ENCODE measurements around the gene DPP7.

DPP7 gene

GRCh38 chr9:137114613-137115393, at the start of gene DPP7:
TSS of gene DPP7 (minus strand) at chr9:137114733. CDS start at chr9:137114713, 20 bp downstream.
- peak; percentile 92 for DNase-seq (ENCODE audit: low spot score)

DNA sequence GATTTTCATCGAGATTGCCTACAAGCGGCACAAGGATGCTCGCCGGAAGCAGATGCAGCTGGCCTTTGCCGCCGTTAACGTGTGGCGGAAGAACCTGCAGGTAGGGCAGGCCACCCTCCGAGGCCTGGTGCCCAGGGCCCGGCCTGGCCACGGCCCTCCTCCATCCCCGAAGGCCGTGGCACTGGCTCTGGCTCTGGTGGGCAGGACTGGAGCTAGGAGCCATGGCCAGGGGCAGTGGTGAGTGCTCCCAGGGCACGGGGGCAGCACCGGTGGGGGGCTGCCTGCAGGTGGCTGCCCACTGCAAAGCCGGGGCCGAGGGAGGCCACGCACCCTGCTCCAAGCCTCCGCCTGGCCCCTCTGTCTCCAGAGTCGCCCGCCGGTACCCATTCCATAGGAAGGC, 49.3 kb upstream of the DPP7 start:
- no peak for DNase-seq (ENCODE audit: low spot score)

DNA sequence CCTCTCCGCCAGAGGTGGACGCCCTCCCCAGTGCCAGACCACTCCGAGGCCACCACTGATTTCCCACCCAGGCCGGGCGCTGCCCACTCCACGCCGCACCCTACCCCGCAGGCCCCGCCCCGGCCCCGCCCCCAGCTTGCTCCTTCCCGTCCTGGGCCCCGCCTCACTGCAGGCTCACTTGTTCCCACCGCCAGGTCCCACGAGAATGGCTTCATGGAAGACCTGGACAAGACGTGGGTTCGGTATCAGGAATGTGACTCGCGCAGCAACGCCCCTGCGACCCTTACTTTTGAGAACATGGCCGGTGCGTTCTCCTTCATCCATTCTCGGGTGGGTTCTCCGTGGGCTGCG, 48.8 kb upstream of the DPP7 start:
- no peak for DNase-seq (ENCODE audit: low spot score)

- DNase-seq (ENCODE audit: low spot score), result no peak
Measured at GRCh38 chr9:137162505-137163364, 48.2 kb upstream of the DPP7 start.

DNA sequence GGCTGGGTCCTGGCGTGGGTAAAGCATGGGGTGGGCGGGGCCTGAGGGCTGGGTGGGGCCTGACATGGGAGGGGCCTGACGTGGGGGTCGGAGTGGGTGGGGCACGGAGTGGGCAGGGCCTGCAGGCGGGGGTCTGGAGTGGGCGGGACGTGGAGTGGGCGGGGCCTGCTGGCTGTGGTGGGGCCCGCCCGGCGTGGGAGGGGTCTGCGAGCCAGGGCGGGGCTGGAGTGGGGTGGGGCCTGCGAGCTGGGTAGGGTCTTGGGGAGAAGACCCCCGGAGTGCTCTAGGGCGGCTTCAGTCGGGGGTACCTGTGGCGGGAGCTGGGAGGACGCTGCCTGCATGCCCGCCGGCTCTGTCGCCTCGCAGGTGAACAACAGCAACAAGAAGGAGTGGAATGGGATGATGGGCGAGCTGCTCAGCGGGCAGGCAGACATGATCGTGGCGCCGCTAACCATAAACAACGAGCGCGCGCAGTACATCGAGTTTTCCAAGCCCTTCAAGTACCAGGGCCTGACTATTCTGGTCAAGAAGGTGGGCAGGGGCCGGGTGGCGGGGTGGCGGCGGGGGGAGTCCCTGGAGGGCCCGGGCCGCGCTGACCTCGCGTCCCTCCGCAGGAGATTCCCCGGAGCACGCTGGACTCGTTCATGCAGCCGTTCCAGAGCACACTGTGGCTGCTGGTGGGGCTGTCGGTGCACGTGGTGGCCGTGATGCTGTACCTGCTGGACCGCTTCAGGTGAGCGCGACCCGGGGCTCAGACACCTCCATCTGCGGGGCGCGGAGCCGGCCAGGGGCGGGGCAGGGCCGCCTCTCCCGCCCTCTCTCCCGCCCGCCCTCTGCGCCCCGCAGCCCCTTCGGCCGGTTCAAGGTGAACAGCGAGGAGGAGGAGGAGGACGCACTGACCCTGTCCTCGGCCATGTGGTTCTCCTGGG, 47.3 kb upstream of the DPP7 start:
- no peak for DNase-seq (ENCODE audit: low spot score)

DNA sequence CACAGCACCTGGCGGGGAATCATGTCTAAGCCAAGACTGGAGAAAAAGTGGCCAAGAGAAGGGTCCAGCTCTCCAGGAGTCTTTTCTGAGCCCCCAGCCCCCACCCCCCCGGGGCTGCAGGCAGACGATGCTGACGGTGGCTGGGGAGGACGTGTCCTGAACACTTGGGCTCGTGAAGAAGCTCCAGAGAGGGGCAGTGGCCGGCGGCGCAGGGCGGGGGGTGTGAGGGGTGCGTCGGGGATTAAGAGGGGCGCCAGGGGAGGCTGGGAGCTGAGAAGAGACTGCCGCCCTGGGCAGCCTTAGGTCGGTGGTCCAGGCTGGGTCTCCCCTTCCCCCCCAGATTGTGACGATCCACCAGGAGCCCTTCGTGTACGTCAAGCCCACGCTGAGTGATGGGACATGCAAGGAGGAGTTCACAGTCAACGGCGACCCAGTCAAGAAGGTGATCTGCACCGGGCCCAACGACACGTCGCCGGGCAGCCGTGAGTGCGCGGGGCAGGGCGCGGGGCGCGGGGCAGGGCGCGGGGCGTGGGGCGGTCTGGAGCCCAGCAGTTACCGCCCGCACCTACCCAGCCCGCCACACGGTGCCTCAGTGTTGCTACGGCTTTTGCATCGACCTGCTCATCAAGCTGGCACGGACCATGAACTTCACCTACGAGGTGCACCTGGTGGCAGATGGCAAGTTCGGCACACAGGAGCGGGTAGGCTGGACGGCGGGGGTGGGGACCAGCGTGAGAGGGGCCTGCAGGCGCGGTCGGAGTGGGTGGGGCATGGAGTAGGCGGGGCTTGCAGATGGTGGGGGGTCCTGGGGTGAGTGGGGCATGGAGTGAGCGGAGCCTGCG, 46.4 kb upstream of the DPP7 start:
- DNase-seq (ENCODE audit: low spot score), result no peak

GRCh38 chr9:137160054-137160425, 45.5 kb upstream of the DPP7 start:
- DNase-seq (ENCODE audit: low spot score), result no peak

GRCh38 chr9:137159105-137160053, 44.8 kb upstream of the DPP7 start:
- DNase-seq (ENCODE audit: low spot score), result no peak

GRCh38 chr9:137158625-137159024, 44.1 kb upstream of the DPP7 start:
- DNase-seq (ENCODE audit: low spot score), result no peak

GRCh38 chr9:137157618-137158415, 43.3 kb upstream of the DPP7 start:
- no peak for DNase-seq (ENCODE audit: low spot score)

DNA sequence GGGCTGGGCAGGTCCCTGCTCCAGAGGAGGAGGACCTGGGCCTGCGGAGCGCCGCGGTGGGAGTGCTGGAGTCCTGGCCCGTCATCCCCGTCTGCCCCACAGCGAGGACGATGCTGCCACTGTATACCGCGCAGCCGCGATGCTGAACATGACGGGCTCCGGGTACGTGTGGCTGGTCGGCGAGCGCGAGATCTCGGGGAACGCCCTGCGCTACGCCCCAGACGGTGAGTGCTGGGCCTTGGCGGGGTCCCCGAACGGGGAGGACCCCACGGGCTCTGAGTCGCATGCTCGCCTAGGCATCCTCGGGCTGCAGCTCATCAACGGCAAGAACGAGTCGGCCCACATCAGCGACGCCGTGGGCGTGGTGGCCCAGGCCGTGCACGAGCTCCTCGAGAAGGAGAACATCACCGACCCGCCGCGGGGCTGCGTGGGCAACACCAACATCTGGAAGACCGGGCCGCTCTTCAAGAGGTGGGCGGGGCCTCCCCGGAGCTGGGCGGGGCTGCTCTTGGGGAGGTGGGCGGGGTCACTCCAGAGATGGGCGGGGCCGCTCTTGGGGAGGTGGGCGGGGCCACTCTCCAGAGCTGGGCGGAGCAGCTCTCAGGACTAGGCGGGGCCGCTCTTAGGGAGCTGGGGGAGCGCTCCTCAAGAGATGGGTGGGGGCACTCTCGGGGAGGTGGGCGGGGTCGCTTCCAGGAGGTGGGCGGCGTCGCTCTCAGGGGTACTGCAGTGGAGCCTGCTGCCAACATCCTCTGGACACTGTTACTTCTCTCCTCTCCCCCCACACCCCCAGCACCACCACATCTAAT, 42.2 kb upstream of the DPP7 start:
- DNase-seq (ENCODE audit: low spot score), result peak; percentile 74

GRCh38 chr9:137152844-137153405, 38.4 kb upstream of the DPP7 start:
- DNase-seq (ENCODE audit: low spot score), result no peak

DNA sequence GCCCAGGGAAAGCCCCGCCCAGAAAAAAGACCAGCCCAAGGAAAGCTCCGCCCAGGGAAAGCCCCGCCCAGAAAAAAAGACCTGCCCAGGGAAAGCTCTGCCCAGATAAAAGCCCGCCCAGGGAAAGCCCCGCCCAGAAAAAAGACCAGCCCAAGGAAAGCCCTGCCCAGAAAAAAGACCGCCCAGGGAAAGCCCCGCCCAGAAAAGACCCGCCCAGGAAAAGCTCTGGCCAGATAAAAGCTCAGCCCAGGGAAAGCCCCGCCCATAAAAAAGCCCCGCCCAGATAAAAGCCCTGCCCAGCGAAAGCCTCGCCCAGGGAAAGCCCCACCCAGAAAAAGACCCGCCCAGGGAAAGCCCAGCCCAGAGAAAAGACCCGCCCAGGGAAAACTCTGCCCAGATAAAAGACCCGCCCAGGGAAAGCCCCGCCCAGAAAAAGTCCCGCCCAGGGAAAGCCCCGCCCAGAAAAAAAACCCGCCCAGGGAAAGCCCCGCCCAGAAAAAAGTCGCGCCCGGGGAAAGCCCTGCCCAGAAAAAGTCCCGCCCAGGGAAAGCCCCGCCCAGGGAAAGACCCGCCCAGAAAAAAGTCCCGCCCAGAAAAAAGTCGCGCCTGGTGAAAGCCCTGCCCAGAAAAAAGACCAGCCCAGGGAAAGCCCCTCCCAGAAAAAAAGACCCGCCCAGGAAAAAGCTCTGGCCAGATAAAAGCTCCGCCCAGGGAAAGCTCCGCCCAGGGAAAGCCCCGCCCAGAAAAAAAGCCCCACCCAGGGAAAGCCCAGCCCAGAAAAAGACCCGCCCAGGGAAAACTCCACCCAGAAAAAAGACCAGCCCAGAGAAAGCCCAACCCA, 36.3 kb upstream of the DPP7 start:
- peak; percentile 82 for DNase-seq (ENCODE audit: low spot score)

DNA sequence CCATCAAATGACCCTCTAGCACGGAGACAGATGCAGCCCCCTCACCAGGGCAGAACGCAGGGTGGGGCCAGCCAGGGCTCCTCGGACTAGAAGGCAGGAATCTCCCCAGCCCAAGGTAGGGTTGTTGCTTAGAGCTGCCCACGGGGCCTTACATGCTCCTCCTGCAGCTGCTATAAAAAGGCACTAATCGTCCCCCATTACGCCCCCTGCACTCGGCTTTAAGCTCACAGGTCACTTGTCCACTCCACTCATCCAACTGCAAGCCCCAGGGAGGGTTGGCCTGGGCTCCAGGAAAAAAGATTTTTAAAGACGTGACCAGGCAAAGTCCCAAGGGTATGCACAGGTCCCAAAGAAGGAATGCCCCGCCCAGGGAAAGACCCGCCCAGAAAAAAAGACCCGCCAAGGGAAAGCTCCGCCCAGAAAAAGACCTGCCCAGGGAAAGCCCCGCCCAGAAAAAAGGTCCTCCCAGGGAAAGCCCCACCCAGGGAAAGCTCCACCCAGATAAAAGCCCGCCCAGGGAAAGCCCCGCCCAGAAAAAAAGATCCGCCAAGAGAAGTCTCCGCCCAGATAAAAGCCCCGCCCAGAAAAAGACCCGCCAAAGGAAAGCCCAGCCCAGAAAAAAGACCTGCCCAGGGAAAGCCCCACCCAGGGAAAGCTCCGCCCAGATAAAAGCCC, 35.5 kb upstream of the DPP7 start:
- peak; percentile 86 for DNase-seq (ENCODE audit: low spot score)

- no peak for DNase-seq (ENCODE audit: low spot score)
Measured at GRCh38 chr9:137149363-137149762, 34.8 kb upstream of the DPP7 start.

- DNase-seq (ENCODE audit: low spot score), result no peak
Measured at GRCh38 chr9:137148661-137149060, 34.1 kb upstream of the DPP7 start.

- DNase-seq (ENCODE audit: low spot score), result no peak
Measured at GRCh38 chr9:137148242-137148641, 33.7 kb upstream of the DPP7 start.

Data from D341Med (cell line).